ENCODE measurements around the gene HLX.

HLX gene

GRCh38 chr1:220896092-220896491 is 16.8 kb downstream of the HLX start:
- DNase-seq: no peak

- no peak for DNase-seq
Measured at GRCh38 chr1:220900842-220901241, 21.6 kb downstream of the HLX start.

- no peak for DNase-seq
Measured at GRCh38 chr1:220901881-220902280, 22.6 kb downstream of the HLX start.

GRCh38 chr1:220902916-220903315 is 23.7 kb downstream of the HLX start:
- DNase-seq: no peak

GRCh38 chr1:220904876-220905275 is 25.6 kb downstream of the HLX start:
- DNase-seq: no peak

GRCh38 chr1:220905650-220906560 is 26.7 kb downstream of the HLX start:
- DNase-seq: no peak

GRCh38 chr1:220906561-220907334 is 27.5 kb downstream of the HLX start:
- no peak for DNase-seq

- DNase-seq: peak; percentile 16
Measured at GRCh38 chr1:220908757-220909156, 29.5 kb downstream of the HLX start.

- no peak for DNase-seq
Measured at GRCh38 chr1:220910021-220910420, 30.8 kb downstream of the HLX start.

- no peak for DNase-seq
Measured at GRCh38 chr1:220914283-220915116, 35.3 kb downstream of the HLX start.

- DNase-seq: no peak
Measured at GRCh38 chr1:220915117-220915440, 35.8 kb downstream of the HLX start.

- DNase-seq: no peak
Measured at GRCh38 chr1:220915954-220916353, 36.7 kb downstream of the HLX start.

- DNase-seq: no peak
Measured at GRCh38 chr1:220917101-220917500, 37.9 kb downstream of the HLX start.

GRCh38 chr1:220917535-220918209 is 38.4 kb downstream of the HLX start:
- DNase-seq: no peak

- peak; percentile 89 for DNase-seq
Measured at GRCh38 chr1:220918285-220918951, 39.2 kb downstream of the HLX start.

- no peak for DNase-seq
Measured at GRCh38 chr1:220920967-220921366, 41.7 kb downstream of the HLX start.

- DNase-seq: no peak
Measured at GRCh38 chr1:220921498-220921897, 42.3 kb downstream of the HLX start.

- DNase-seq: no peak
Measured at GRCh38 chr1:220921971-220922635, 42.9 kb downstream of the HLX start.

- DNase-seq: no peak
Measured at GRCh38 chr1:220922951-220923350, 43.7 kb downstream of the HLX start.

GRCh38 chr1:220924331-220924970 is 45.2 kb downstream of the HLX start:
- DNase-seq: no peak

- DNase-seq: peak; percentile 47
Measured at GRCh38 chr1:220925707-220926106, 46.5 kb downstream of the HLX start.

Measured in NCI-H510A treated with DMSO at 0.1 percent for 48 hours (cell line).